Stimulated activated CD4-positive, alpha-beta T cell treated with anti-CD3 and anti-CD28 coated beads, Interleukin-4, amount 100 ng/mL, for 4 hours (primary cell): Measurements from ENCODE around the gene CCR4.
"Not testable (repeated sequence)": the region's sequence is repeated elsewhere in the genome, so short reads cannot be mapped to it uniquely, and the experiment has no call there.

Experiments used
- DNase-seq, 2 experiments: peaks; one replicate each; pipeline ENCODE4 v3.0.0-alpha.2; 2020

Gene CCR4

DNA sequence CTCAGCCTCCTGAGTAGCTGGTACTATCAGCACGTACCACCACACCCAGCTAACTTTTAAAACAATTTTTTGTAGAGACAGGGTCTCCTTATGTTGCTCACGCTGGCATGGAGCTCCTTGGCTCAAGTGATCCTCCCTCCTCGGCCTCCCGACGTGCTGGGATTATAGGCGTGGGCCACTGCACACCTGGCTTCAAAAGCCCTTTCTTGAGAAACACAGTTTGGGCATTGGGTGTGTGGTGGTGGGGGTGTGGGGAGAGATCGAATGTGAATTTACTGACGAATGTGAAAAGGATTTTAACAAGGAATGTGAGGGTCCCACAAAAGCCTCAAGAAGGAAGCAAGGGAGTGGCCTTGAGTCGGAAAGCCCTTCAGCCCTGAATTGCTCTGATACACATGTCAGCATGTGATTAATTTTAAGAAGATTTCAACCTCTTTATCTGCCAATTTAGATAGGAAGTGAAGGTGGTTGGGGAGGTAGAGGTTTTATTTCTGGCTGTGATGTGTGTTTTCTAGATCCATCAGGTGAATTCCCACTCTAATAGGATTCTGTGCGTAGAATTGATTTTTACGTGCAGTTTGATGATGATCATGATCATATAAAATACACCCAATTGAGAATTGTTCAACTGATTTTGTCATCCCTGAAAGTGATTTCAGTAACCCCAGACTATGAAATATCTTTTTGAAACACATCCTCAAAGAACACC lies 1.1 kb downstream of the CCR4 start:
- DNase-seq = no peak

DNA sequence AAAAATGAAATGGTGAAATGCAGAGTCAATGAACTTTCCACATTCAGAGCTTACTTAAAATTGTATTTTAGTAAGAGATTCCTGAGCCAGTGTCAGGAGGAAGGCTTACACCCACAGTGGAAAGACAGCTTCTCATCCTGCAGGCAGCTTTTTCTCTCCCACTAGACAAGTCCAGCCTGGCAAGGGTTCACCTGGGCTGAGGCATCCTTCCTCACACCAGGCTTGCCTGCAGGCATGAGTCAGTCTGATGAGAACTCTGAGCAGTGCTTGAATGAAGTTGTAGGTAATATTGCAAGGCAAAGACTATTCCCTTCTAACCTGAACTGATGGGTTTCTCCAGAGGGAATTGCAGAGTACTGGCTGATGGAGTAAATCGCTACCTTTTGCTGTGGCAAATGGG lies 3.1 kb downstream of the CCR4 start:
- peak in 1 of 2 experiments; percentile 30 for DNase-seq

GRCh38 chr3:32956750-32957570 lies 5.5 kb downstream of the CCR4 start:
- DNase-seq = no peak

- DNase-seq = no peak
Observed at GRCh38 chr3:32958509-32958908, 7.1 kb downstream of the CCR4 start.

GRCh38 chr3:32959371-32959770 lies 7.9 kb downstream of the CCR4 start:
- DNase-seq = no peak

DNA sequence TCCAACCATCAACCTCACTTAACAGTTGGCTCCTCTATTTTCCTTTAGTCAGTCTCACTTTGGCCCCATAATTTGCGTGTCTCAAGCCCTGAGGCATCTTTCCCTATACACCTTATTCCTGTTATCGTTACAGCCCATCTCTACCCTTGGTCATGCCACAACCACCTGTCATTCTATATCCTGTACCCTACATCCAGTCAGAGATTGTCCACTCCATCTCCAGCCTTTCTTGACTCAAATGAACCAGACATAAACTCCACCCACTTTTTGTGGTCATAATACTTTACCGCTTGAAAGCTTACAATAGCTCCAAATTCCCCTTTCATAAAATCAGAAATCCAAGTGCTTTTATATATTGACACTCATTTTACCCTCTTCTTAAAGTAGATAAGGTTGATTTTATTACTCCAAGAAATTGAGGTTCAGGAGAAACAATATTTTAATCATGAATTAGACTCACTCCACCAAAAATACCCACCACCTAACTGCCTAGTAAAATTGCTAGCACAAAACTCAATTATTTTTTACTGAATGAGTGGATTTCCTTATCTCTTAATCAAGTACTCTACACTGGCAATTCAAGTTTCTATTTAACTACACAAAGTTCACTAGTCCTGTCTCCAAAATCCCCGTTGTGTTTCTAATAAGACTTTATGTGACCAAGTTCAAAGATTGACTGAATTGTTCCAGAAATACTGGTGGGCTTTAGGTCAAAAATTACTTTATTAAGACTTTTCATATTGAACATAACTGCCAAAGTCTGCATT lies 9.1 kb downstream of the CCR4 start:
- no peak for DNase-seq

GRCh38 chr3:32961189-32961715 lies 9.8 kb downstream of the CCR4 start:
- DNase-seq = no peak

GRCh38 chr3:32963871-32964270 lies 12.4 kb downstream of the CCR4 start:
- peak in 1 of 2 experiments; percentile 68 for DNase-seq

GRCh38 chr3:32964781-32965180 lies 13.3 kb downstream of the CCR4 start:
- DNase-seq = peak in 1 of 2 experiments; percentile 19

DNA sequence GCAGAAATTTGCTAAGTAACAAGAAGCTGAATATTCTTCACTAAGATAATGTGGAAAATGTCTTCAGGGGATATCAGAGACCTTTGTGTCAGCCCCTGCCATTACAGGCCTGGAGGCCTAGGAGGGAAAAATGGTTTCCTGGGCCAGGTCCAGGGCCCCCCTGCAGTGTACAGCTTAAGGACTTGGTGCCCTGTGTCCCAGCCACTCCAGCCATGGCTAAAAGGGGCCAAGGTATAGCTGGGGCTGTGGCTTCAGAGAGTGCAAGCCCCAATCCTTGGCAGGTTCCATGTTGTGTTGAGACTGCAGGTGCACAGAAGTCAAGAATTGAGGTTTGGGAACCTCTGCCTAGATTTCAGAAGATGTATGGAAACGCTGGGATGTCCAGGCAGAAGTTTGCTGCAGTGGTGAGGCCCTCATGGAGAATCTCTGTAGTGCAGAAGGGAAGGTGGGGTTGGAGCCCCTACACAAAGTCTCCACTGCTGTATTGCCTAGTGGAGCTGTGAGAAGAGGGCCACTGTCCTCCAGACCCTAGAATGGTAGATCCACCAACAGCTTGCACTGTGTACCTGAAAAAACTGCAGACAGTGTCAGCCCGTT lies 14.3 kb downstream of the CCR4 start:
- DNase-seq = not testable (repeated sequence)

GRCh38 chr3:32966627-32967026 lies 15.2 kb downstream of the CCR4 start:
- not testable (repeated sequence) for DNase-seq

DNA sequence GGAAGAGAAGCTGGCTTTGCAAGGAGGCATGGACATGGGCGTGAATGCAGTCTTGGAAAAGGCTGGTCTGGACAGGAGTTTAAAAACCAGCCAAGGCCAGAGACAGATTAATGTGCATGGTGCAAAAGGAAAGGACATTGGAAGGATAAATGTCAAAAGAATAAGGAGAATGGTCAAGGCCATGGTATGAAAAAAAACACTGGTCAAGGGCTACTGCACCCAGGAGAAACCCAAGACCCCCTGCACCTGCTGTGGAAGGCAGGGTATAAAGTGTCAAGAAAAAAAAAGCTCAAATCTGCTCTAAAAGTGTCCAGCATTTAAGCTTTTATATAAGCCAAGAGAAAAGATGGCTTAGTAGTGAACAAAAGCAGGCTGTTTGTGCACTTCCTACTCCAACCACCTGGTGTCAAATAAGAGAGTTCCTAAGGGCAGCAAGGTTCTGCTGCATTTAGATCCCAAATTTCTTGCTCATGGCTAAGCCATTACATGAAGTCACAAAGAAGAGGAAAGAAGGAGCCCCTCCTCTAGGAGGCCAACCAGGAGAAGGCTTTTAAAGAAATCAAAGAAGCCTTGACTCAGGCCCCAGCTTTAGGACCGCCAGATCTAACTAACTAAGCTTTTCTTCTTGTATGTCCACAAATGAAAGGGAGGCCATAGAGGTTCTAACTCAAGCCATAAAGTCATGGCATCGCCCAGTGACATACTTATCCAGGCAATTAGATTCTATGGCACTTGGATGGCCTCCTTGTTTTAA lies 16.9 kb downstream of the CCR4 start:
- no peak for DNase-seq

DNA sequence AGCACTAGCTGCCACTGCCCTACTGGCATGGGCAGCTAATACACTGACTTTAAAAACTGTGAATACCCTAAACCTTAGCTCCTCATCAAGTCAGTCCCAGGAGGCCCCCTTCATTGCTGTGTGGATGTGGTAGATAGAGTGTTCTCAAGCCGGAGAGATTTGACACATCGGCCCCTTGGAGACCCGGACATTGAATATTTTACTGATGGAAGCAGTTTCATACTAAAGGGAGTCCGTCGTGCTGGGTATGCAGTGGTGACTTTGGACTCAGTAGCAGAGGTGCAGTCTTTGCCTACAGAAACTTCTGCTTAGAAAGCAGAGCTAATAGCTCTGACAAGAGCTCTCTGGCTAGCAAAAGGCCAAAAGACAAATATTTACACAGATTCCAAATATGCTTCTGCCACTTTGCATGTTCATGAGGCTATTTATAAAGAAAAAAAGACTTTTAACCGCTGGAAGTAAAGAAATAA lies 17.5 kb downstream of the CCR4 start:
- DNase-seq = no peak

DNA sequence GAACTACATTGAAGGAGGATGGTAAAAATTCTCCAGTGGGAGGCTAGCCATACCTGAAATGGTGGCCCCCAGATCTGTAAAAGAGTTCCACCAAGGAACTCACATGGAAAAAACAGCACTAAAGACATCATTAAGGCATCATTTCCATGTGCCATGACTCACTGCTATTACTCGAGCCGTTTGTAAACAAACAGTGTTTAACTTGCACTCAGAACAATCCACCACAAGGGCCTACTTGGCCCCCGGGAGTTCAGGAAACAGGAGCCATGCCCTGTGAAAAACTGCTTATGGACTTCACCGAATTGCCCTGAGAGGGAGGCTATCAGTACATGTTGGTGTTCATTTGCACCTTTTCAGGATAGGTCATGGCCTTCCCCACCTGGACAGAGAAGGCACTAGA lies 18.2 kb downstream of the CCR4 start:
- no peak for DNase-seq

- not testable (repeated sequence) for DNase-seq
Observed at GRCh38 chr3:32971291-32971690, 19.8 kb downstream of the CCR4 start.

- no peak for DNase-seq
Observed at GRCh38 chr3:32972482-32973146, 21.2 kb downstream of the CCR4 start.

DNA sequence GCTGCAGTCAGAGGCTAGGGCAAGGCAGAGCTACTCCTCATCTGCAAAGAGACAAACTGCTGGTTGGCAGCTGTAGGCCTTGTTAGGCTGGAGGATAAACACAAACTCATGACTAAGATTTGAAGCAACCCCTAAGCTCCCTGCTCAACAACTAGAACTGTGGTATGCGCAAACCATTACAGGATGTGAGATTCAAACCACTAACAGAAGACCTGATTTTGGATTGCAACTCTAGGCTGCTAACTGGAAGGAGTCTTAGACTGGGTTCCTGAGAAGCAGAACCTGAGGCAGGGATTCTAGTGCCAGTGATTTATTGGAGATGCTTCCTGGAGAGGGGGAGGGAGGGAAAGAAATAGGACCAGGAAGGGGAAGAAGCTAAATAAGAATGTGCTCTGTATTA lies 22.5 kb downstream of the CCR4 start:
- no peak for DNase-seq

DNA sequence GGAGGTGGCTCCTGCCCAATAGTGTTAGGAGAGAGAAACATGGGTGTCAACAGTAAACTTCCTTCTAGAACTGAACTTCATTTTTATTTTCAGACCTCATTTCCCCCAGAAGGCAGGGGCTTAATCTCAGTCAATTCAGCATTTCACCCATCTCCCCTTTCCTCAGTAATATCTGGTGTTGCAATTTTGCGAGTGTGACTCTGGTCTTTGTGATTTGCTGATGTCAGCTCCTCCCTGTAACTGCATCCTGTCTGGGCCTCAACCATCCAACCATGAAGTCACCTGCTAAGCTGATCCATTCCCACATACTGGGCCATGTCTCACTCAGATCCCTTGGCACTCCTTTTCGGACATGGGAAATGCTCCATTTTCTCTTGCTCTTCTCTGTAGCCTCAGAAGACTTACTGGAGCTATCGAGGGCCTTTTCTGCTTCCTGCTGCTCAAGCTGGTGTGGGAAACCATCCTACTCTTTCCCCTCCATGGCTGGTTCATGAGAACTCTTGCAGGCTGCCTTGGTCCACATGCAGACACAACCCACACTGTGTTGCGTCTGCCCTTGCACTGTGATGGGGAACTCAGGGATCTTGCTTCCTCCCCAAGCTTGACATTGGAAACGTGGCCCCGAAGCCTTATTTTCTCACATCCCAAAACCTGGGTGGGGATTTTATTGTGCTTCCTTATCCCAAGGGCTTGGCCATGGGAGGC lies 24.6 kb downstream of the CCR4 start:
- no peak for DNase-seq

DNA sequence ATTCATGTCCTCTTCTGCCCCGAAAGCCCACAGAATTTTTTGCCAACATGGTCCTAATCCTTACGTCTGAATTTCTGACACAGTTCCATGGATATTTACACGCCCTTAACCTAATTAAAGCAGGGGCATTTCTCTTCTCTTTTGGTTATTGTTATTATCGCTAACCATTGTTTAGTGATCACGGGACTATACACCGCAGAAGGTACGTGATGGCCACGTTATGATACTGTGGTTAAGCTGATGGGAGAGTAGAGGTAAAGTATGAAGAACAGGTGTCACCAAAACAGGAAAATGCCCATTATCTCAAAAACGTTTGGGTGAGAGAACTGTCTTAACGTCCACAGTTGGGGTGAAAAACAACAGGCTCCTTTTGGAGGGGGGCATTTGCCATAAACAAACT lies 26.4 kb downstream of the CCR4 start:
- DNase-seq = no peak

DNA sequence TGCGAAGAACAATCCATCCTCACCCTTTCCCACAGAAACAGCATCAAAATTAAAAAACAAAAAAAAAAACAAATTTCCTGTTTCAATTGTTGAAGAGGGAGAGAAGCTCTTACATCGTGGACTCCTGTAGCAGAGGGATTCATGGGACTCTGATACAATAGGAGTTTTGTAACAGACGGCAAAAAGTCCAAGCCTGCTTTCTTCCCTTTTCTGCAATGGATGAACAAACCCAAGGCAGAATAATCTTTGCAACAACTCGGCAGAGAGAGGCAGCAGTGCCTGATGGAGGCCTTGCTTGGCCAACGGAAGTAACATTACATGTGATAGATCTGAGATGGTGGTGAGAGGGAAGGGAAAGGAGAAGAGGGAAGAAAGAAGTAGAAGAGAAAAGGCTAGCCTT lies 26.9 kb downstream of the CCR4 start:
- no peak for DNase-seq

GRCh38 chr3:32983124-32983523 lies 31.7 kb downstream of the CCR4 start:
- no peak for DNase-seq
